Heart right ventricle (tissue), 16 donors: ENCODE results near the gene HPCAL1. TPM values are rescaled to one million over a fixed set of nuclear protein-coding genes. Genes with fewer than 3 reads are reported as not detected.
A peak's percentile ranks its signal among the peaks of the same experiment; 100 is the strongest.

Source experiments
- ATAC-seq, 8 donors: fragments of 200-7000 bp; cut with Tn5 transposase; one replicate each; pipeline ENCODE4 v1.9.1; 2020; ENCODE audit warnings: mild to moderate bottlenecking in 8 of 8, moderate library complexity in 8 of 8, moderate number of reproducible peaks in 1 of 8
- DNase-seq, 2 donors: peaks; one replicate each; pipeline ENCODE4 v3.0.0-alpha.2; 2020
- H3K27ac ChIP-seq, 10 donors: fragments of 200-600 bp; sonication (generic) in 2 of 10; one replicate each; pipeline versions ENCODE4 v1.5.0 to v1.8.0; 2020 to 2022; ENCODE audit warnings: mild to moderate bottlenecking in 3 of 10
- H3K27me3 ChIP-seq, 7 donors: fragments of 200-600 bp; one replicate each; pipeline ENCODE4 v1.8.0; 2021 to 2022; ENCODE audit warnings: mild to moderate bottlenecking in 2 of 7
- H3K36me3 ChIP-seq, 9 donors: fragments of 200-600 bp; sonication (generic) in 1 of 9; one replicate each; pipeline versions ENCODE4 v1.5.0 to v1.8.0; 2020 to 2022; ENCODE audit warnings: mild to moderate bottlenecking in 2 of 9
- H3K4me1 ChIP-seq, 9 donors: fragments of 200-600 bp; sonication (generic) in 1 of 9; one replicate each; pipeline versions ENCODE4 v1.5.0 to v1.8.0; 2020 to 2022; ENCODE audit warnings: mild to moderate bottlenecking in 4 of 9
- H3K4me3 ChIP-seq, 10 donors: fragments of 200-600 bp; sonication (generic) in 2 of 10; one replicate each; pipeline versions ENCODE4 v1.5.0 to v1.8.0; 2020 to 2022; ENCODE audit warnings: mild to moderate bottlenecking in 7 of 10, moderate library complexity in 2 of 10
- H3K9me3 ChIP-seq, 11 donors: fragments of 200-600 bp in 10 of 11; sonication (generic) in 2 of 11; one replicate each; pipeline versions ENCODE4 v1.5.0 to v1.8.0; 2013 to 2022; ENCODE audit warnings: mild to moderate bottlenecking in 2 of 11, control low read depth in 1 of 11, moderate library complexity in 1 of 11
- WGBS, 2 donors: extraction: QIAGEN DNeasy Blood & Tissue Kit; methylation state at CpG; one replicate each; pipeline ENCODE4 v1.1.7; 2013; ENCODE audit warnings: inconsistent platforms in 1 of 2; 5-methylcytosine and 5-hydroxymethylcytosine counted together
- intact Hi-C, 10 donors: fragments of 100-400 bp; cut with DNase I; formaldehyde crosslinking; loops; one replicate each; pipeline versions ENCODE4 v1.11.1 to v1.14.2; 2022
- polyA plus RNA-seq, 2 donors: library from polyadenylated mRNA; stranded (reverse); fragments of 200-250 nt; gene quantifications; one replicate each; pipeline ENCODE4 v1.2.3, GENCODE V29; 2013
- total RNA-seq, 10 donors: library from RNA; stranded (reverse); fragmentation: NEBNext Ultra II Directional in 3 of 10; extraction: Animal tissue kit (Norgen Biotek cat#: 25700) in 3 of 10; gene quantifications; one replicate each; pipeline versions ENCODE4 v1.2.1 to v1.2.4, GENCODE V29; 2021 to 2023
- TF ChIP-seq, protein P1 (sequence below), 9 donors: fragments of 200-600 bp; sonication (generic) in 2 of 9; IDR thresholded peaks; one replicate each; pipeline versions ENCODE4 v1.5.0 to v1.8.0; 2021 to 2022; ENCODE audit warnings: antibody characterized with exemption in 9 of 9, mild to moderate bottlenecking in 5 of 9, moderate library complexity in 1 of 9
- donor health status: Arrhythmogenic right ventricular cardiomyopathy.
- donor health status: ischemic (EF 13 %, LVEDD 7.1; RV severe dilation, severe dysfunction).
- donor health status: healthy with polysubstance abuse.
- donor health status: DM: no; HTN: yes; CAD: no.
- donor health status: DM: no; HTN: no; CAD: no.
- donor health status: ischemic (EF 25% LVEDD 6.9; RV normal size, moderate dysfunction).
- donor health status: ischemic (EF 25% LVEDD 5.7; RV mildly dilated, moderate dysfunction).
- donor health status: healthy.
- donor health status: DM: yes; HTN: yes; CAD: no.
- donor health status: Ischemic cardiomyopathy.
- donor health status: ischemic (EF 35%, LVEDD 5.7; RV mildly dilated, moderate dysfunction).
- donor health status: nonischemic (EF 11% LVEDD 7.7; RV severe dilation, severe dysfunction).
- donor health status: DM: yes; HTN: yes; CAD: no.
- donor health status: PGD.
- donor health status: ischemic (EF 29% LVEDD 5.4; RV normal size, mild dysfunction).
- donor health status: nonischemic (EF 23%, LVEDD 6.1; RV moderate dilation, normal function).

The HPCAL1 gene
- total and polyA plus RNA-seq, 12 donors, result 15.8 to 49.2 (median 27.5) TPM

DNA sequence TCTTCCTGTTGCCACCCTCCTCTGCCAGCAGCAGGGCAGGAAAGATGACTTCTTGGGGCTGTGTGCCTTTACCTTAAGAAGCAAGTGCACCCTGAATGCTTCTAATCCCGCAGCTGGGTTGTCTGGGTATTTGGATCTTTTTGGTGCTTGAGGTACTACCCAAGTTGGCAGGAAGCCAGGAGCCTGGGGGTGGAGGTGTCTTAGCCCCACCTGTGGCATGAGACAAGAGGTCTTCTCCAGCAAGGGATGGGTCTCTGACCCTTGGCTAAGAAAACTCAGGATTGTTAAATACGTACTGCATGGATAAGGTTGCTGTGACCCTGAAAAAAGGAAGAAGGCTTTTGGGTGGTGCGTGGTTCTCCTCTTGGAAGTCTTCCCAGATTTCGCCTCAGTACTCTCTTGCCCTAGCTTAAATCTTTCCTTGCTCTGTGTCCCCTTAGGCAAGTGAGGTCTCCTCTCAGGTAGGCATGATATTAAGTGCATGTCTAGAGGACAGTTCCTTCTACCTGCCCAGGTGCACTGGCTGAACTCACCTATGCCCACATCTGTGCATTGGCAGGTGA is 4.3 kb downstream of the HPCAL1 start:
- H3K27me3 ChIP-seq, result no peaks in the 10 kb centered on the region
- no peak for ATAC-seq
- peaks cover 2 to 58% (median 41%) of the 10 kb centered on the region in 9 donors for H3K4me1 ChIP-seq
- no peaks in the 10 kb centered on the region for H3K36me3 ChIP-seq
- H3K27ac ChIP-seq, result no peak overlapping the region
- H3K9me3 ChIP-seq, result no peaks in the 10 kb centered on the region
- 72 to 79% methylated on average over 4 of the region's 4 CpGs for WGBS, 2 donors
- intact Hi-C loops, result loop anchor here in 5 of 10 donors (2.0 to 10.0 kb wide), 4 partner anchors 98 to 182 kb away; partner anchors contain the start of gene RRM2 (in 1 of the 5)
- TF ChIP-seq, protein P1, sequence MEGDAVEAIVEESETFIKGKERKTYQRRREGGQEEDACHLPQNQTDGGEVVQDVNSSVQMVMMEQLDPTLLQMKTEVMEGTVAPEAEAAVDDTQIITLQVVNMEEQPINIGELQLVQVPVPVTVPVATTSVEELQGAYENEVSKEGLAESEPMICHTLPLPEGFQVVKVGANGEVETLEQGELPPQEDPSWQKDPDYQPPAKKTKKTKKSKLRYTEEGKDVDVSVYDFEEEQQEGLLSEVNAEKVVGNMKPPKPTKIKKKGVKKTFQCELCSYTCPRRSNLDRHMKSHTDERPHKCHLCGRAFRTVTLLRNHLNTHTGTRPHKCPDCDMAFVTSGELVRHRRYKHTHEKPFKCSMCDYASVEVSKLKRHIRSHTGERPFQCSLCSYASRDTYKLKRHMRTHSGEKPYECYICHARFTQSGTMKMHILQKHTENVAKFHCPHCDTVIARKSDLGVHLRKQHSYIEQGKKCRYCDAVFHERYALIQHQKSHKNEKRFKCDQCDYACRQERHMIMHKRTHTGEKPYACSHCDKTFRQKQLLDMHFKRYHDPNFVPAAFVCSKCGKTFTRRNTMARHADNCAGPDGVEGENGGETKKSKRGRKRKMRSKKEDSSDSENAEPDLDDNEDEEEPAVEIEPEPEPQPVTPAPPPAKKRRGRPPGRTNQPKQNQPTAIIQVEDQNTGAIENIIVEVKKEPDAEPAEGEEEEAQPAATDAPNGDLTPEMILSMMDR (IDR thresholded peaks at IDR 0.05), result no peak
- no peak overlapping the region for H3K4me3 ChIP-seq
- no peak for DNase-seq

DNA sequence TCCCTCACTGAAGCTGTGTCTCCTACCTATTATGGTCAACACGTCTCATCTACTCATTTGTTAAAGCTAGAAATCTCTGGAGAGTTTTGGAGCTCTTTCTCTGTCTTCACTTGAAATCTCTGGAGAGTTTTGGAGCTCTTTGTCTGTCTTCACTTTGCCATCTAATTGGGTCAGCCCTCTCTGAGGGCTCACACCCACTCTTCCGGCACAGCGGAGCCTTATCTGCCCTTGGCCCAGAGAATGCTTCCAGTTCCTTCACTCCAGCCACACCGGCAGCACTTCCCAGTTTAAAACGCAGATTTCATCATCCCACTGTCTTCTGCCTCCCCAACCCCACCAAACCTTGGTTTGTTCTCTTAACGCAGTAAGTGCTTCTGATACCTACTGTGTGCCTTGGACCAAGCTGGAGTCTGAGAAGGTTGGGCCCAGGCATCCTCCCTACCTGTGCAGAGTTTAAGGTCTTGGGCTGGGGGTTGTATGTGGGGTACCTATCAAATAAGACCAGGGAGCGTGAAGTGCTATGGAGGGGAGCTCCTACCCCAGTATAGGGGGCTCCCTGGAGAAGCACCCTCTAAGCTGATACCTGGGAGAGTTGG is 5.0 kb downstream of the HPCAL1 start:
- H3K4me1 ChIP-seq, result peaks cover 2 to 53% (median 41%) of the 10 kb centered on the region in 9 donors
- ATAC-seq, result peak in 1 of 8 donors; percentile 21
- H3K4me3 ChIP-seq, result no peak overlapping the region
- H3K27ac ChIP-seq, result no peak overlapping the region
- intact Hi-C loops, result loop anchor here in 5 of 10 donors (2.0 to 10.0 kb wide), 4 partner anchors 97 to 183 kb away; partner anchors contain the start of gene RRM2 (in 1 of the 5)
- H3K27me3 ChIP-seq, result no peaks in the 10 kb centered on the region
- no peaks in the 10 kb centered on the region for H3K9me3 ChIP-seq
- WGBS, 2 donors, result 43 to 50% methylated on average over 7 of the region's 7 CpGs
- H3K36me3 ChIP-seq, result no peaks in the 10 kb centered on the region
- TF ChIP-seq, protein P1 (IDR thresholded peaks at IDR 0.05), result no peak
- DNase-seq, result no peak

DNA sequence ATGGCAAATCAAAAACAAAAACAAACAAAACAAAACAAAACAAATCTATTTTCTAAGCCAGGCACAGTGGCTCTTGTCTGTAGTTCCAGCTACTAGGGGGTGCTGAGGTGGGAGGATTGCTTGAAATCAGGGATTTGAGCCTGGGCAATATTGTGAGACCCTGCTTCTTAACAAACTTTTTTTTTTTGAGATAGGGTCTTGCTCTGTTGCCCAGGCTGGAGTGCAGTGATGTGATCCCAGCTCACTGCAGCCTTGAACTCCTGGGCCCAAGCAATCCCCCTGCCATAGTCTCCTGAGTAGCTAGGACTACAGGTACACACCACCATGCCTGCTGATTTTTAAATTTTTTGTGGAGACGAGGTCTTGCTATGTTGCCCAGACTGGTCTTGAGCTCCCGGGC is 6.2 kb downstream of the HPCAL1 start:
- no peak for DNase-seq
- H3K36me3 ChIP-seq, result no peaks in the 10 kb centered on the region
- ATAC-seq, result no peak
- no peak overlapping the region for H3K4me3 ChIP-seq
- no peaks in the 10 kb centered on the region for H3K27me3 ChIP-seq
- peaks cover 2 to 49% (median 37%) of the 10 kb centered on the region in 9 donors for H3K4me1 ChIP-seq
- TF ChIP-seq, protein P1 (IDR thresholded peaks at IDR 0.05), result no peak
- no peak overlapping the region for H3K27ac ChIP-seq
- intact Hi-C loops, result loop anchor here in 4 of 10 donors (10.0 kb wide), 3 partner anchors 96 to 184 kb away; partner anchors contain the start of gene RRM2 (in 1 of the 4)
- H3K9me3 ChIP-seq, result no peaks in the 10 kb centered on the region
- WGBS, 2 donors, result 90 to 100% methylated on average over 2 of the region's 2 CpGs

DNA sequence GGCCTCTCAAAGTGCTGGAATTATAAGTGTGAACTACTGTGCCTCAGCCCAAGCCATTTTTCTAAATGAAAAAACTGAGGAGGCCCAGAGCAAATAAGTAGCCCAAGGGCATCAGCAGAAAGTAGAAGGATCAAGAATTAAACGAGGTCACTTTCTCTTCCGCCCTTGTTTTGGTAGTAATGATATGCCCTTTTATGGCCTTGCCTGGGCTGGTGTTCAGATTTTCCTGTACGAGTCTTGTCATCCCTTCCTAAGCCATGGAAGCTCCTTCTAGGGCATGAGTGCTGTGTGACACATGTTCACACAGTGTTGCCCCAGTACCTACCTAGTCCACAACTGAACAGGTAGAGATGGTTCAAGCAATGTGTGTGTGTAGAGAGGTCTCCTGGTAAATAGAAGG is 6.6 kb downstream of the HPCAL1 start:
- no peaks in the 10 kb centered on the region for H3K9me3 ChIP-seq

More for the DNA sequence above, 6.6 kb downstream of the HPCAL1 start:
- H3K4me1 ChIP-seq, result peaks cover 2 to 48% (median 32%) of the 10 kb centered on the region in 9 donors
- no peak for DNase-seq
- TF ChIP-seq, protein P1 (IDR thresholded peaks at IDR 0.05), result no peak
- H3K4me3 ChIP-seq, result no peak overlapping the region
- H3K27ac ChIP-seq, result no peak overlapping the region
- H3K27me3 ChIP-seq, result no peaks in the 10 kb centered on the region
- intact Hi-C loops, result loop anchor here in 4 of 10 donors (10.0 kb wide), 3 partner anchors 96 to 184 kb away; partner anchors contain the start of gene RRM2 (in 1 of the 4)
- H3K36me3 ChIP-seq, result no peaks in the 10 kb centered on the region
- 53 to 58% methylated on average over 3 of the region's 3 CpGs for WGBS, 2 donors
- ATAC-seq, result no peak
